H1 (cell line): Measurements from ENCODE around the gene PSMB1. TPM values are rescaled to one million over a fixed set of nuclear protein-coding genes. Genes with fewer than 3 reads are reported as not detected.

ENCODE experiments used
- ATF2 ChIP-seq: IDR thresholded peaks from 2 replicates; pipeline ENCODE4 v1.6.1; 2012; ENCODE audit warnings: low read length, inconsistent platforms
- ATF3 ChIP-seq: IDR thresholded peaks from 2 replicates; pipeline ENCODE4 v1.6.1; 2011; ENCODE audit warnings: low read depth, mild to moderate bottlenecking, low read length; ENCODE audit not compliant: insufficient read depth
- CTCF ChIP-seq, 3 experiments: IDR thresholded peaks; 1 replicate in 2 of 3; 2 replicates in 1 of 3; pipeline versions ENCODE4 v1.5.1 to v1.6.1; 2011; ENCODE audit warnings: low read length in 3 of 3, mild to moderate bottlenecking in 3 of 3, inconsistent platforms in 2 of 3, low read depth in 1 of 3, moderate library complexity in 1 of 3; ENCODE audit not compliant: insufficient read depth in 1 of 3; ENCODE audit errors: control extremely low read depth in 1 of 3
- E2F6 ChIP-seq: IDR thresholded peaks from 2 replicates; pipeline ENCODE4 v1.6.1; 2012; ENCODE audit warnings: inconsistent platforms
- EGR1 ChIP-seq: IDR thresholded peaks from 2 replicates; pipeline ENCODE4 v1.6.1; 2011; ENCODE audit warnings: low read depth, low read length, borderline replicate concordance
- NANOG ChIP-seq: IDR thresholded peaks from 2 replicates; pipeline ENCODE4 v1.6.1; 2011; ENCODE audit warnings: low read length, low read depth, mild to moderate bottlenecking, inconsistent platforms; ENCODE audit not compliant: insufficient read depth, poor library complexity, severe bottlenecking
- polyA plus RNA-seq, 7 experiments: library from polyadenylated mRNA; depleted of rRNA in 3 of 7; stranded (reverse) in 5 of 7; unstranded in 2 of 7; fragments of >200 nt in 5 of 7; fragments of 200-250 nt in 2 of 7; gene quantifications; 1 replicate in 5 of 7; 2 replicates in 1 of 7; 4 replicates in 1 of 7; pipeline versions ENCODE4 v1.2.1 to v1.2.3, GENCODE V29; 2011 to 2013; ENCODE audit warnings: missing spikeins in 2 of 7, mixed read lengths in 2 of 7
- total RNA-seq: library from RNA; stranded (reverse); fragmentation: NEBNext Ultra II Directional; extraction: Animal tissue kit (Norgen Biotek cat#: 25700); gene quantifications from 2 replicates; pipeline ENCODE4 v1.2.1, GENCODE V29; 2021

The PSMB1 gene
- total and polyA plus RNA-seq, 2 of the 8 experiments (the other 6 are each of a cell fraction or from before 2014, with no cell fraction given) = 237 to 609 TPM

GRCh38 chr6:170516783-170517616 lies 36.1 kb downstream of the PSMB1 start (continued):
- peak; percentile 2 to 79 (median 78) for TF ChIP-seq CTCF (IDR thresholded peaks at IDR 0.05; ENCODE audit: control extremely low read depth in 1 of 3, insufficient read depth in 1 of 3, low read depth in 1 of 3, low read length in 3 of 3)
- 0 out of 2 replicates have a peak, but pooled peaks have one; percentile 57 for TF ChIP-seq EGR1
- peak; percentile 14; the same call in 1 of the 2 replicates for TF ChIP-seq E2F6
- TF ChIP-seq ATF2 = no peak
- TF ChIP-seq NANOG = no peak
- no peak for TF ChIP-seq ATF3
